CD4-positive, alpha-beta T cell treated with Interleukin-2 at 100 ng/mL for 4 hours (primary cell): Measurements from ENCODE around the gene TMEM92.
"Not testable (repeated sequence)": the region's sequence is repeated elsewhere in the genome, so short reads cannot be mapped to it uniquely, and the experiment has no call there.

Experiments
- DNase-seq: peaks from one replicate; pipeline ENCODE4 v3.0.0-alpha.2; 2020; ENCODE audit warnings: low spot score

TMEM92 gene

GRCh38 chr17:50276588-50277356 is 2.5 kb downstream of the TMEM92 start:
- DNase-seq = no peak

- DNase-seq = no peak
Observed at GRCh38 chr17:50277357-50277754, 3.1 kb downstream of the TMEM92 start.

- DNase-seq = no peak
Observed at GRCh38 chr17:50278526-50279180, 4.4 kb downstream of the TMEM92 start.

GRCh38 chr17:50279181-50279526 is 4.9 kb downstream of the TMEM92 start:
- no peak for DNase-seq

- DNase-seq = no peak
Observed at GRCh38 chr17:50279639-50280038, 5.4 kb downstream of the TMEM92 start.

- DNase-seq = no peak
Observed at GRCh38 chr17:50280068-50280467, 5.8 kb downstream of the TMEM92 start.

GRCh38 chr17:50280801-50281441 is 6.7 kb downstream of the TMEM92 start:
- DNase-seq = no peak

GRCh38 chr17:50281739-50282401 is 7.6 kb downstream of the TMEM92 start:
- DNase-seq = no peak

- no peak for DNase-seq
Observed at GRCh38 chr17:50283246-50283645, 9.0 kb downstream of the TMEM92 start.

GRCh38 chr17:50283714-50284113 is 9.4 kb downstream of the TMEM92 start:
- DNase-seq = no peak

- no peak for DNase-seq
Observed at GRCh38 chr17:50285941-50286340, 11.7 kb downstream of the TMEM92 start.

GRCh38 chr17:50287302-50287701 is 13.0 kb downstream of the TMEM92 start:
- DNase-seq = not testable (repeated sequence)

GRCh38 chr17:50288306-50288705 is 14.0 kb downstream of the TMEM92 start:
- DNase-seq = no peak

- no peak for DNase-seq
Observed at GRCh38 chr17:50289278-50289677, 15.0 kb downstream of the TMEM92 start.

- DNase-seq = no peak
Observed at GRCh38 chr17:50289991-50290702, 15.9 kb downstream of the TMEM92 start.

- no peak for DNase-seq
Observed at GRCh38 chr17:50290933-50291332, 16.7 kb downstream of the TMEM92 start.

- no peak for DNase-seq
Observed at GRCh38 chr17:50292465-50292864, 18.2 kb downstream of the TMEM92 start.

GRCh38 chr17:50295021-50295420 is 20.8 kb downstream of the TMEM92 start:
- DNase-seq = no peak

- peak; percentile 79 for DNase-seq
Observed at GRCh38 chr17:50297407-50297865, 23.2 kb downstream of the TMEM92 start.

GRCh38 chr17:50298018-50298417 is 23.8 kb downstream of the TMEM92 start:
- DNase-seq = no peak

GRCh38 chr17:50299776-50300175 is 25.5 kb downstream of the TMEM92 start:
- no peak for DNase-seq

GRCh38 chr17:50300824-50301223 is 26.6 kb downstream of the TMEM92 start:
- DNase-seq = not testable (repeated sequence)
